Smooth muscle cell (in vitro differentiated cells): ENCODE data around the gene ELMO1. TPM values are rescaled to one million over a fixed set of nuclear protein-coding genes. Genes with fewer than 3 reads are reported as not detected.

Experiments used
- DNase-seq: peaks from one replicate; lab custom pipeline; 2025; ENCODE audit not compliant: unreplicated experiment; lab: John Stamatoyannopoulos, UW
- H2AFZ ChIP-seq: fragments of 200-600 bp; sonication (generic); 2 replicates; pipeline ENCODE4 v1.6.0; 2016; ENCODE audit warnings: antibody characterized with exemption, low read depth, mild to moderate bottlenecking
- H3F3A ChIP-seq: fragments of 200-600 bp; sonication (generic); 2 replicates; pipeline ENCODE4 v1.6.0; 2017; ENCODE audit warnings: antibody characterized with exemption, low read depth
- H3K27ac ChIP-seq: fragments of 200-600 bp; sonication (generic); 2 replicates; pipeline ENCODE4 v1.5.1; 2016; ENCODE audit warnings: low read depth, mild to moderate bottlenecking
- H3K27me3 ChIP-seq: fragments of 200-600 bp; sonication (generic); 2 replicates; pipeline ENCODE4 v1.6.1; 2016; ENCODE audit warnings: low read depth, mild to moderate bottlenecking
- H3K36me3 ChIP-seq: fragments of 200-600 bp; sonication (generic); 2 replicates; pipeline ENCODE4 v1.5.1; 2016; ENCODE audit warnings: low read depth
- H3K4me1 ChIP-seq: fragments of 200-600 bp; sonication (generic); 2 replicates; pipeline ENCODE4 v1.5.1; 2016; ENCODE audit warnings: low read depth
- H3K4me2 ChIP-seq: fragments of 200-600 bp; sonication (generic); 2 replicates; pipeline ENCODE4 v1.6.0; 2016; ENCODE audit warnings: mild to moderate bottlenecking
- H3K4me3 ChIP-seq: fragments of 200-600 bp; sonication (generic); 2 replicates; pipeline ENCODE4 v1.5.1; 2016; ENCODE audit warnings: mild to moderate bottlenecking
- H3K79me2 ChIP-seq: fragments of 200-600 bp; sonication (generic); 2 replicates; pipeline ENCODE4 v1.6.0; 2016; ENCODE audit warnings: low read depth, mild to moderate bottlenecking
- H3K9ac ChIP-seq: fragments of 200-600 bp; sonication (generic); 2 replicates; pipeline ENCODE4 v1.6.0; 2016; ENCODE audit warnings: low read depth
- H3K9me3 ChIP-seq: fragments of 200-600 bp; sonication (generic); replicated peaks from 2 replicates; pipeline ENCODE4 v1.5.1; 2016; ENCODE audit warnings: low read depth
- H4K20me1 ChIP-seq: fragments of 200-600 bp; sonication (generic); 2 replicates; pipeline ENCODE4 v1.6.0; 2016; ENCODE audit warnings: low read depth
- CTCF ChIP-seq: fragments of 200-600 bp; sonication (generic); IDR thresholded peaks from 2 replicates; pipeline ENCODE4 v1.5.1; 2017; ENCODE audit warnings: borderline replicate concordance, mild to moderate bottlenecking, antibody characterized with exemption; ENCODE audit not compliant: insufficient read depth, poor library complexity, severe bottlenecking
- WGBS: methylation state at CpG from one replicate; pipeline ENCODE4 v1.1.7; 2016; ENCODE audit warnings: low lambda C conversion rate; 5-methylcytosine and 5-hydroxymethylcytosine counted together
- polyA plus RNA-seq: library from polyadenylated mRNA; unstranded; fragments of >200 nt; fragmentation: Nextera tagmentation; extraction: Ambion mirVana; gene quantifications from 2 replicates; pipeline ENCODE4 v1.2.1, GENCODE V29; 2016
- total RNA-seq: library from RNA; depleted of rRNA; stranded (reverse); fragments of >200 nt; gene quantifications from 2 replicates; pipeline ENCODE4 v1.2.3, GENCODE V29; 2014

Gene ELMO1
- total and polyA plus RNA-seq, 2 experiments from 2014 or later: 8.2 to 36.0 TPM

- H2AFZ ChIP-seq: no peak overlapping the region
- H3K4me2 ChIP-seq: no peak overlapping the region
- no peak overlapping the region for H3K27ac ChIP-seq
- no peaks in the 10 kb centered on the region for H3K27me3 ChIP-seq
- H3K9ac ChIP-seq: no peak overlapping the region
- H3K36me3 ChIP-seq: no peaks in the 10 kb centered on the region
- H3K79me2 ChIP-seq: no peaks in the 10 kb centered on the region
- no peaks in the 10 kb centered on the region for H3K4me1 ChIP-seq
- no peak overlapping the region for H3K4me3 ChIP-seq
- no peak for DNase-seq
- H3F3A ChIP-seq: no peaks in the 10 kb centered on the region
- no peaks in the 10 kb centered on the region for H4K20me1 ChIP-seq
- no peak for TF ChIP-seq CTCF
- 91% methylated on average over 5 of the region's 5 CpGs for WGBS
- H3K9me3 ChIP-seq: no peaks in the 10 kb centered on the region
These were observed 363.1 kb downstream of the ELMO1 start for GRCh38 chr7:37085600-37085999.

GRCh38 chr7:37084303-37084702, 364.4 kb downstream of the ELMO1 start:
- Histone ChIP-seq H3K27me3 (no peaks in the 10 kb centered on the region), H3F3A (no peaks in the 10 kb centered on the region), H3K9ac (no peak overlapping the region), H3K4me3 (no peak overlapping the region), H3K36me3 (no peaks in the 10 kb centered on the region), H4K20me1 (no peaks in the 10 kb centered on the region), H3K9me3 (no peaks in the 10 kb centered on the region), H3K79me2 (no peaks in the 10 kb centered on the region), H2AFZ (no peak overlapping the region), H3K4me2 (no peak overlapping the region), H3K27ac (no peak overlapping the region), H3K4me1 (no peaks in the 10 kb centered on the region)
- no peak for DNase-seq
- 89% methylated on average over 2 of the region's 2 CpGs for WGBS
- TF ChIP-seq CTCF: no peak

- DNase-seq: no peak
- Histone ChIP-seq H3K4me3 (no peak overlapping the region), H3K9ac (no peak overlapping the region), H3K79me2 (no peaks in the 10 kb centered on the region), H3F3A (no peaks in the 10 kb centered on the region), H2AFZ (no peak overlapping the region), H3K4me2 (no peak overlapping the region), H3K27ac (no peak overlapping the region), H3K27me3 (no peaks in the 10 kb centered on the region), H3K4me1 (no peaks in the 10 kb centered on the region), H4K20me1 (no peaks in the 10 kb centered on the region), H3K36me3 (no peaks in the 10 kb centered on the region), H3K9me3 (no peaks in the 10 kb centered on the region)
- WGBS: 78% methylated on average over 5 of the region's 5 CpGs
- no peak for TF ChIP-seq CTCF
These were observed 365.2 kb downstream of the ELMO1 start for GRCh38 chr7:37083311-37084096.

GRCh38 chr7:37081436-37081835, 367.2 kb downstream of the ELMO1 start:
- H3K4me1 ChIP-seq: no peaks in the 10 kb centered on the region
- no peak overlapping the region for H2AFZ ChIP-seq
- H3F3A ChIP-seq: no peaks in the 10 kb centered on the region
- H3K79me2 ChIP-seq: no peaks in the 10 kb centered on the region
- DNase-seq: no peak
- H3K36me3 ChIP-seq: no peaks in the 10 kb centered on the region
- H4K20me1 ChIP-seq: no peaks in the 10 kb centered on the region
- H3K4me3 ChIP-seq: no peak overlapping the region
- 59% methylated on average over 4 of the region's 4 CpGs for WGBS
- no peak for TF ChIP-seq CTCF
- no peaks in the 10 kb centered on the region for H3K27me3 ChIP-seq
- H3K4me2 ChIP-seq: no peak overlapping the region
- H3K9ac ChIP-seq: no peak overlapping the region
- no peaks in the 10 kb centered on the region for H3K9me3 ChIP-seq
- no peak overlapping the region for H3K27ac ChIP-seq
